GM18517 (cell line): ENCODE measurements around the gene NEU2.
"Not testable (repeated sequence)": the region's sequence is repeated elsewhere in the genome, so short reads cannot be mapped to it uniquely, and the experiment has no call there.

Source experiments
- ATAC-seq: cut with Tn5 transposase; IDR thresholded peaks from one replicate; pipeline ENCODE4 v1.9.1; 2021; ENCODE audit warnings: mild to moderate bottlenecking, moderate library complexity; ENCODE audit not compliant: unreplicated experiment

NEU2 gene

GRCh38 chr2:233033672-233034071 lies 1.2 kb downstream of the NEU2 start:
- ATAC-seq: no peak

GRCh38 chr2:233034091-233034882 lies 1.8 kb downstream of the NEU2 start:
- no peak for ATAC-seq

- ATAC-seq: no peak
Observed at GRCh38 chr2:233035426-233036161, 3.1 kb downstream of the NEU2 start.

- ATAC-seq: no peak
Observed at GRCh38 chr2:233036162-233036838, 3.8 kb downstream of the NEU2 start.

GRCh38 chr2:233037078-233037477 lies 4.6 kb downstream of the NEU2 start:
- no peak for ATAC-seq

- ATAC-seq: no peak
Observed at GRCh38 chr2:233039212-233039845, 6.9 kb downstream of the NEU2 start.

- ATAC-seq: no peak
Observed at GRCh38 chr2:233039846-233040530, 7.5 kb downstream of the NEU2 start.

- no peak for ATAC-seq
Observed at GRCh38 chr2:233040571-233040970, 8.1 kb downstream of the NEU2 start.

GRCh38 chr2:233041722-233042323 lies 9.4 kb downstream of the NEU2 start:
- ATAC-seq: no peak

GRCh38 chr2:233042549-233042948 lies 10.1 kb downstream of the NEU2 start:
- no peak for ATAC-seq

- no peak for ATAC-seq
Observed at GRCh38 chr2:233044974-233045605, 12.6 kb downstream of the NEU2 start.

GRCh38 chr2:233047206-233047605 lies 14.7 kb downstream of the NEU2 start:
- ATAC-seq: no peak

GRCh38 chr2:233047667-233048066 lies 15.2 kb downstream of the NEU2 start:
- ATAC-seq: no peak

GRCh38 chr2:233048569-233049193 lies 16.2 kb downstream of the NEU2 start:
- no peak for ATAC-seq

- ATAC-seq: no peak
Observed at GRCh38 chr2:233049194-233049761, 16.8 kb downstream of the NEU2 start.

- no peak for ATAC-seq
Observed at GRCh38 chr2:233051241-233052149, 19.0 kb downstream of the NEU2 start.

- not testable (repeated sequence) for ATAC-seq
Observed at GRCh38 chr2:233052517-233052916, 20.0 kb downstream of the NEU2 start.
